Measurements from ENCODE around the gene AP2A2. TPM values are rescaled to one million over a fixed set of nuclear protein-coding genes. Genes with fewer than 3 reads are reported as not detected.

Gene AP2A2
- total RNA-seq, 4 donors from 2014 or later = 79.2 to 115 (median 110) TPM

DNA sequence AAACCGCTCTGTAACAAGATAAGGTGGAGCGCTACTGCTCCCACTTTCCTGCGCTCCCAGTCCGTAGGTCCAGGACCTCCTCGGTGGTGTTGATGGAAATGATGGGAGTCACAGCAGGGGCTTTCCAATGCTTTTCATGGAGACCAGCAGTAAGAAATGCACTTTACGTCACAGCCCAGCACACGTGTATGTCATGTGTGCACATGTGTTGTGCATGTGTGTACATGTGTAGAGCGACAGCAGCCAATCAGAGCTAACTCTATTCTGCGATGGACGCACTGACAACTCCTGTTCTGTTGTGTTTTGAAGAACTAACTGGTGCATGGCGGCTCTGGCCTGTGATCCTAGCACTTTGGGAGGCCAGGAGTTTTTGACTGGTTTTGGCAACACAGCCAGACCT lies 16.3 kb upstream of the AP2A2 start:
- TF ChIP-seq, protein P1, sequence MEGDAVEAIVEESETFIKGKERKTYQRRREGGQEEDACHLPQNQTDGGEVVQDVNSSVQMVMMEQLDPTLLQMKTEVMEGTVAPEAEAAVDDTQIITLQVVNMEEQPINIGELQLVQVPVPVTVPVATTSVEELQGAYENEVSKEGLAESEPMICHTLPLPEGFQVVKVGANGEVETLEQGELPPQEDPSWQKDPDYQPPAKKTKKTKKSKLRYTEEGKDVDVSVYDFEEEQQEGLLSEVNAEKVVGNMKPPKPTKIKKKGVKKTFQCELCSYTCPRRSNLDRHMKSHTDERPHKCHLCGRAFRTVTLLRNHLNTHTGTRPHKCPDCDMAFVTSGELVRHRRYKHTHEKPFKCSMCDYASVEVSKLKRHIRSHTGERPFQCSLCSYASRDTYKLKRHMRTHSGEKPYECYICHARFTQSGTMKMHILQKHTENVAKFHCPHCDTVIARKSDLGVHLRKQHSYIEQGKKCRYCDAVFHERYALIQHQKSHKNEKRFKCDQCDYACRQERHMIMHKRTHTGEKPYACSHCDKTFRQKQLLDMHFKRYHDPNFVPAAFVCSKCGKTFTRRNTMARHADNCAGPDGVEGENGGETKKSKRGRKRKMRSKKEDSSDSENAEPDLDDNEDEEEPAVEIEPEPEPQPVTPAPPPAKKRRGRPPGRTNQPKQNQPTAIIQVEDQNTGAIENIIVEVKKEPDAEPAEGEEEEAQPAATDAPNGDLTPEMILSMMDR (IDR thresholded peaks at IDR 0.05; ENCODE audit: low read depth) = no peak

DNA sequence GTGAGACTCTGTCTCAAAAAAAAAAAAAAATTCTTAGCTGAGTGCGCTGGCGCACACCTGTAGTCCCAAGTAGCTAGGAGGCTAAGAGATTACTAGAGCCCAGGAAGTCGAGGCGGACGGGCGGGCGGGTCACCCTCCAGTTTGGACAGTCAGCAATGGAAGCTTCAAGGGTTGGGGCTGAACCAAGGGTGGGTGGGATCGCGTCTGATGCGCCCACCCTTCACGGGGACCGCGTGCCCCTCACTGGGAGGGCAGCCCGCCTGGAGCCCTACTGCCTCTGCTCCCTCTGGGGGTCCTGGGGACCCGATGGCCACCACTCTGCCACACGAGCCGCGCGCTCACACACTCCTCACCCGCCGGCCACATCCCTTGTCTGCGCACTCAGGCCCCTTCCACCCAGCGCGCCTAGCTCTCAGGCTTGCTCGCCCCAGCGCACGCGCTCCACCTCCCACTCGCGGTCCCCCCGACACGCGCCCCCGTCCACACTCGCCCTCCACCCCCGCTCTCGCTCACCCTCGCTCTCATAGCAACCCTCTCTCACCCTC lies 15.6 kb upstream of the AP2A2 start:
- TF ChIP-seq, protein P1 (IDR thresholded peaks at IDR 0.05; ENCODE audit: low read depth) = no peak

DNA sequence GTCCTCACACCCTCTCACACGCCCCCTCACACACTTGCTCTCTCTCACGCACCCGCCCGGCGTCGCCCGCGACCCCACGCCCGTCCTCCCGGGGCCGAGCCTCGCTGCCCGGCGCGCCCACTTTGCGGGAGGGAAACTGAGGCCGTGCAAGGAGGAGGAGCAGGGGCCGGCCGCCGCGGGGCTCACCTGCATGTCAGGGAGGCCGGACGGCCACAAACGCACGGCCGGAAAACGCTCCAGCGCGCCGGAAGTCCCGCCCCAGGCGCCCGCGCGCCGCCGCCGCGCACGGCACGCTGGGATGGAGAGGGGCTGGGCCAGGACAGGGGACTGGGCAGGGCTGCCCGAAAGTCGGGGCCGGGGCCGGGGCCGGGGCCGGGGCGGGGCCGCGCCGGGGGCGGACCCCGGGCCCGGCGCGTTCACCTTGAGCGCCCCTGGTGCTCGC lies 15.1 kb upstream of the AP2A2 start, which contains the start of gene CHID1:
Gene CHID1 (minus strand): TSS at position 222 of the 442 bp plus-strand sequence. CDS start 5,994 bp downstream, outside the sequence.
- TF ChIP-seq, protein P1 (IDR thresholded peaks at IDR 0.05; ENCODE audit: low read depth) = no peak

DNA sequence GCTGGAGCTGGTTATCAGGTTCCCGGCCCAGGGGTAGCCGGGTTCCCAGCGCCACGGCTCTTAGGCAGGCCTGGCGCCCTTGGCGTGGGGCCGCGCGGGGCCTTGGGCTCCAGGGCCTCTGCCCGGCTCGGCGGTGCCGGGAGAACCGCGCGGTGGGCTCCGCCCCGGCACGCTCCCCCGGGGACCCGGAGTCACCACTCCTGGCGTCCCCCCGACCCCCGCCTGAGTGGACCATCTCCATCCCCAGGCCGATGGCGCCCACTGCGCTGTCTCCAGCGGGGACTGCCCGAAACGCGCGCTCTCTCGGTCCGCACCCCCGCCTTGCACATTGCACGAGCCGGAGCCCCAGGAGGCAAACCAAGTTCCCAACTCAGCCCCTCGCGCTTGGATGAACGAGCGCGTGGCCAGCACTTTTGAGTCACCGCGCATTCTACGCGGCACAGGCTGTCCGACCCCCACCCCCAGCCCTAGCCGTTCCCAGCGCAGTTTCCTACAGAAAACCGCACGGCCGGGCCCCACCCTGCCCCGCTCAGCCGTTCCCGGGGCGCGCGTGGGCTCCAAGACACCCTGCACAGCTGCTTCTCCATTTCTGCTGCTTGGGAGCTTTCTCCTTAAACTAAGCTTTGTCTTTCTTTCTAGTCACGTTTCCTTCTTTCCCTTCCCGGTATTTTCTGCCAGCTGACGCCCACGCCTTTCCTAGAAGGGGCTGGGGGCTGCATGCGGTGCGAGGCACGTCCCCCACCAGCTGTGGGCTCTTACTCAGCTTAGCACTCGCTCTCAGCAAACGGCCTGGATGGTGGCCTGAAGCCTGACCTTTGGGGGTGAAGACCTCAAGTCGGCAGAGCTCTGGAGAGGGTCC lies 14.4 kb upstream of the AP2A2 start:
- TF ChIP-seq, protein P1 (IDR thresholded peaks at IDR 0.05; ENCODE audit: low read depth) = no peak

DNA sequence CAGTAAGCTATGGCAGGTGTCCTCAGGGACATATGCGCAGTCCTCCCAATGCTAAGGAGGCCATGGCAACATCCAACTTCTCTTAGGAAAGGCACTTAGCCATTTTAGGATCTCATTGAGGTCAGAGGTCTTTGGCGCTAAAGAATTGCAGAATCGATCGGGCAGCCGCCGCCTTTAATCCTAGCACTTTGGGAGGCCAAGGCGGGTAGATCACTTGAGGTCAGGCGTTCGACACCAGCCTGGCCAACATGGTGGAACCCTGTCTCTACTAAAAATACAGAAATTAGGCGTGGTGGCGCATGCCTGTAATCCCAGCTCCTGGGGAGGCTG lies 13.8 kb upstream of the AP2A2 start:
- TF ChIP-seq, protein P1 (IDR thresholded peaks at IDR 0.05; ENCODE audit: low read depth) = no peak

DNA sequence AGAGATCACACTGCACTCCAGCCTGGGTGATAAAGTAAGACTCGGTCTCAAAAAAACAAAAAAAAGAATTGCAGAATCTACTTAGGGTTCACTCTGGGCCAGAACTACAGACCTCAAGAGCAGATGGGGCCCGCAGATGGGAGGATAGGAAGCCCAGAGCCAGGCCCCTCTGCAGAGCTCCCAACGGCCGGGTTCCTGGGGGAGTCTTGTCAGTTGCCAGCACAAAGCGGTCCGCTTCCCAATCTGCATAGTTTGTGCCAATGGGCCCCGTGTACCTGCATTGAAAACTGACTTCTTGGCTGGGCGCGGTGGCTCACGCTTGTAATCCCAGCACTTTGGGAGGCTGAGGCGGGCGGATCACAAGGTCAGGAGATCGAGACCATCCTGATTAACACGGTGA lies 13.4 kb upstream of the AP2A2 start:
- TF ChIP-seq, protein P1 (IDR thresholded peaks at IDR 0.05; ENCODE audit: low read depth) = no peak

DNA sequence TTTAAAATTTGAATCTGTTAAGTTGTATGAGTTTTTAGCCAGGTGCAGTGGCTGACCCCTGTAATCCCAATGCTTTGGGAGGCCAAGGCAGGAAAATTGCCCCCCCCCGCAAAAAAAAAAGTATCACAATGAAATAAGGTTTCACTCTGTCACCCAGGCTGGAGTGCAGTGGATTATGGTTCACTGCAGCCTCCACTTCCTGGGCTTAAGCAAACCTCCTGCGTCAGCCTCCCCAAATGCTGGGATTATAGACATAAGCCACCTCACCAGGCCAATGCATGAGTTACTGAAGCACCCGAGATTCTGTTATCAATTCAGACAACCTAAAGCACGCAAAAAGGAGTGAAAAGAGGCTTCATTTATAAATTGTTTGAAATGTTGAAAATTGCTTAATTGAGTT lies 12.6 kb upstream of the AP2A2 start:
- TF ChIP-seq, protein P1 (IDR thresholded peaks at IDR 0.05; ENCODE audit: low read depth) = no peak
